DMS153 (cell line): Measurements from ENCODE around the gene CLEC14A.

ENCODE experiments used
- DNase-seq: peaks from one replicate; lab custom pipeline; 2025; lab: John Stamatoyannopoulos, UW

Gene CLEC14A

GRCh38 chr14:38248321-38249028, 7.4 kb downstream of the CLEC14A start:
- no peak for DNase-seq

DNA sequence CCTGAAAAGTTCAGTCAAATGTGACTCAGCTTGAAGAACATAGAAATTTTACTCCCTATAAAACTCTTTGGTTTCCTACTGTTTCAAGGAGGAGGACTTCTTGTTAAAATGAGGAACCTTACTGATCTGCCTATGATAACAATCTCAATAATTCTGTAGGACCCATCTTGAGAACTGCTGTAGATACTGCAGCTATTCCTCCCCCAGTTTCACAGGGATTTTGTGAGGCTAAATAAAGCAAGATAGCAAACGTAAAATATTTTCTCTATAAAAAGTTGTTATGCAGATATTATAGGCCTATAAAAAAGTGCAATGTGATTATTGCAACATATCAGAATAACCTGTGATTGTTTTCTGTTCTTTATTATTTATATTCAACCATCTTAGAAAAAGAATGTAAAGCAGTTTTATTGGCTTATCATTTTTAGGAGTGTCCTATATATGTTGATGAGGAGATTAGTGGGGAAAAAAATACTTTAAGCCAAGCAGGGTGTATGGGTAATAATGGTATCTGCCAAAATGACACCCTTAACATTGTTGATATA, 12.1 kb downstream of the CLEC14A start:
- DNase-seq = no peak

GRCh38 chr14:38238878-38239277, 17.0 kb downstream of the CLEC14A start:
- DNase-seq = no peak

DNA sequence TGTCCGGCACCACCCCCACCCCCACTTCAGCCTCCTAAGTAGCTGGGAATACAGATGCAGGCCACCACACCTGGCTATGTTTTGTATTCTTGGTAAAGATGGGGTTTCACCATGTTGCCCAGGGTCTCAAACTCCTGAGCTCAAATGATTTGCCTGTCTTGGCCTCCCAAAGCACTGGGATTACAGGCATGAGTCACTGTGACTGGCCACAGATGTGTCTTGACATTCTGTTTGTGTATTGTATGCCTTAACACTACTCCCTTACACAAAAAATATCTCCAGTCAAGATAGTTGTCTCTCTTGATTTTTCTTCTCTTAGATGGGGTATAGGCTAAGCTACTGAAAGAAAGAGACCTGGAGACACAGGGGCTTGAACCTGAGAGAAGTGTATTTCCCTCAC, 17.6 kb downstream of the CLEC14A start:
- no peak for DNase-seq

- no peak for DNase-seq
These were observed 22.7 kb downstream of the CLEC14A start for GRCh38 chr14:38233218-38233617.

GRCh38 chr14:38226366-38226765, 29.5 kb downstream of the CLEC14A start:
- DNase-seq = no peak

GRCh38 chr14:38225946-38226345, 29.9 kb downstream of the CLEC14A start:
- no peak for DNase-seq

GRCh38 chr14:38224338-38224737, 31.6 kb downstream of the CLEC14A start:
- no peak for DNase-seq

DNA sequence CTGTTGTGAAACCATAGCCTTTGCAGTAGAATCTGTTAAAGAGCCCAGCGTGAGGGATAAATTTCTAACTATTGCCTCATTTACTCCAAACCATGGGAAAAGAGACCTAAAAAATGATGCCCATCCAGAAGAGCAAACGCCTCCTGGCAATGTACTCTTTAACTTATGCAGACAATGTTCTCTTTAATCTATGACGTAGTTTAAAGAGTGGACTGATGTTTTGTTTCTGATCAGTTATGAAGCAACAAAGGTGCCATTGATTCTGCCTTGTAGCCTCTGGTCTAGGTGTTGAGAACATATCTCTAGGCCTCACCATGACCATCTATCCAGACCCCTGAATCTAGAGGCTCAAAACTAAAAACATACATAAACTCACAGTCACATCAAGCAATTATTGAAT, 34.8 kb downstream of the CLEC14A start:
- DNase-seq = no peak

DNA sequence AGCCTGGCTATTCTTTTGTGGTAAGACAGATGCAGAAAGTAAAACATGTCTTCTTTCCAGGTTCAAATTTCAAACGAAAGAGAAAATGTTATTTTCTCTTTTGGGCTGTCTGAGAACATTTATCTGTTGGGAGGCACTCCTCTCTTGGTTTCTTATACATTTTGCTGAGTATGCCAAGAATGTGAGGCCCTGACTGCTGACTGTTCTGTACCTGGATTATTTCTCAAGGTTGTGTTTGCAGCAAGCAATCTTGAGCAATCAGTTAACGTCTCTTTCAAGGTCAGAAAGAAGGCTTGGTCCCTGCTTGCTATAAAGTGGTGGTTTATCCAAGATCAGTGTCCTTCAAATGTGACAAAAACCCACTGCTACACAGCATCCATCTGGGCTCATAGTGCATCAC, 38.3 kb downstream of the CLEC14A start:
- DNase-seq = no peak

DNA sequence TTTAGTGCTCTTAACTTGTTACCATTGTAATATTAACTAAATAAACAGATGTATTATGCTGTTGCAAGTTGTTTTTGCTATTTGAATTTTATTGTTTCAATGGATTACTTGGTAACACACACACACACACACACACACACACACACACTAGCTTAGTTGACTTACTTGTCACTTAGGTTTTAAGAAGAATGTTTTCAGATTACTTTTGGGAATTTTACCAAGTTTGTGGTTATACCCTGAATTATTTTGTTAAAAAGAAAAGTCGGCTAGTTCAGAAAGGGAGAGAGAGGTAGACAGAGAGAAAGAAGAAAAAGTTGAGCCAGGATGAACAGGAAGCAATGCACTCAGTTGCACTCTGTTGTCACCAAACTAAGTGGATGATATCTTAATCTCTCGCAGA, 42.9 kb downstream of the CLEC14A start:
- no peak for DNase-seq

GRCh38 chr14:38212111-38212510, 43.8 kb downstream of the CLEC14A start:
- no peak for DNase-seq

GRCh38 chr14:38211255-38211735, 44.6 kb downstream of the CLEC14A start:
- no peak for DNase-seq

DNA sequence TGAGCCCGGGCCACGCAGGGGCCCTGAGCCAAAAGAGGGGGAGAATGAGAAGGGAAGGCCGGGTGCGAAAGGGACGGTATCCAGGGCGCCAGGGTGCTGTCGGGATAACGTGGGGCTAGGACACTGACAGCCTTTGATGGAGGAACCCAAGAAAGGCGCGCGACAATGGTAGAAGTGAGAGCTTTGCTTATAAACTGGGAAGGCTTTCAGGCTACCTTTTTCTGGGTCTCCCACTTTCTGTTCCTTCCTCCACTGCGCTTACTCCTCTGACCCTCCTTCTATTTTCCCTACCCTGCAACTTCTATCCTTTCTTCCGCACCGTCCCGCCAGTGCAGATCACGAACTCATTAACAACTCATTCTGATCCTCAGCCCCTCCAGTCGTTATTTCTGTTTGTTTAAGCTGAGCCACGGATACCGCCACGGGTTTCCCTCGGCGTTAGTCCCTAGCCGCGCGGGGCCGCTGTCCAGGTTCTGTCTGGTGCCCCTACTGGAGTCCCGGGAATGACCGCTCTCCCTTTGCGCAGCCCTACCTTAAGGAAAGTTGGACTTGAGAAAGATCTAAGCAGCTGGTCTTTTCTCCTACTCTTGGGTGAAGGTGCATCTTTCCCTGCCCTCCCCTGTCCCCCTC, 45.2 kb downstream of the CLEC14A start:
- DNase-seq = no peak

DNA sequence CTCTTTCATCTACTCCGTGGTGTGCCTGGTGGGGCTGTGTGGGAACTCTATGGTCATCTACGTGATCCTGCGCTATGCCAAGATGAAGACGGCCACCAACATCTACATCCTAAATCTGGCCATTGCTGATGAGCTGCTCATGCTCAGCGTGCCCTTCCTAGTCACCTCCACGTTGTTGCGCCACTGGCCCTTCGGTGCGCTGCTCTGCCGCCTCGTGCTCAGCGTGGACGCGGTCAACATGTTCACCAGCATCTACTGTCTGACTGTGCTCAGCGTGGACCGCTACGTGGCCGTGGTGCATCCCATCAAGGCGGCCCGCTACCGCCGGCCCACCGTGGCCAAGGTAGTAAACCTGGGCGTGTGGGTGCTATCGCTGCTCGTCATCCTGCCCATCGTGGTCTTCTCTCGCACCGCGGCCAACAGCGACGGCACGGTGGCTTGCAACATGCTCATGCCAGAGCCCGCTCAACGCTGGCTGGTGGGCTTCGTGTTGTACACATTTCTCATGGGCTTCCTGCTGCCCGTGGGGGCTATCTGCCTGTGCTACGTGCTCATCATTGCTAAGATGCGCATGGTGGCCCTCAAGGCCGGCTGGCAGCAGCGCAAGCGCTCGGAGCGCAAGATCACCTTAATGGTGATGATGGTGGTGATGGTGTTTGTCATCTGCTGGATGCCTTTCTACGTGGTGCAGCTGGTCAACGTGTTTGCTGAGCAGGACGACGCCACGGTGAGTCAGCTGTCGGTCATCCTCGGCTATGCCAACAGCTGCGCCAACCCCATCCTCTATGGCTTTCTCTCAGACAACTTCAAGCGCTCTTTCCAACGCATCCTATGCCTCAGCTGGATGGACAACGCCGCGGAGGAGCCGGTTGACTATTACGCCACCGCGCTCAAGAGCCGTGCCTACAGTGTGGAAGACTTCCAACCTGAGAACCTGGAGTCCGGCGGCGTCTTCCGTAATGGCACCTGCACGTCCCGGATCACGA, 46.0 kb downstream of the CLEC14A start:
- no peak for DNase-seq

GRCh38 chr14:38208618-38209562, 47.0 kb downstream of the CLEC14A start:
- peak; percentile 66 for DNase-seq

DNA sequence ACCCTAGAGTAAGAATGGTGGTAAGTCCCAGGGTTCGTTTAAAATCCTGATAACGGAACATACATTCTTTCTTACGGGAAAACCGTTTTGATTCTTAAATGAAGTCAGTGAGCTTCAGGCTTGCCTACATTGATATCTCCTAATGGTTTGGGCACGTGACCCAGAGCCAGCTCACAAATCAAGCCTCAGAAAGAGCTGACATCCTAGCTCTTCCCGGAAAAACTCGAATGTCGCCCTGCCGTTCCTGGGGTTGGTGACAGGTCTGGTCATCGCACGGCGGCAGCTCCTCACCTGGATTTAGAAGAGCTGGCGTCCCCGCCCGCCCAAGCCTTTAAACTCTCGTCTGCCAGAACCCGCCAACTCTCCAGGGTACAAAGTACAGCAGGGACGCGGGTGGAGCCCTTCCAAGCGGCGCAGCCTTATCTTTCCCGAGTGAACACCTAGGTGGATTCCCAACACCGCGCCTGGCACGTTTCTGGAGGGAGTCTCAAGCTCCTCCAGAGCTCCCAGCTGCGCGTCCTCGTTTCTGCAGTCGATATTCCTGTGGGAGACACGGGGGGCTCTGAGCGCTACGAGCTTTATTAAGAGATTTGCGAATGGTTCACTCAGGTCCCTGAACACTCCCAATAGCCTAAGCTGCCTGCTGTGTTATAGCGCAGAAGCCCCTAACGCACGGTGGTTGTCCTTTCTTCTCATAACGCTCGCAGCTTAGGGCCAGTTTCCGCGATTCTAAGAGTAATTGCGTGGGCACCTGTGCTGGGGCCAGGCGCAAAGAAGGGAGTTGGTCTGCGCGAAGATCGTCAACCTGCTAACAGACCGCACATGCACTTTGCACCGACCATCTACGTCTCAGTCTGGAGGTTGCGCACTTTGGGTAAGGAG, 47.9 kb downstream of the CLEC14A start, which contains the start of gene SSTR1:
TSS of gene SSTR1 (plus strand) at position 169 of the 882 bp plus-strand sequence. CDS start 1,486 bp downstream, outside the sequence.
- peak; percentile 67 for DNase-seq

- DNase-seq = no peak
These were observed 48.5 kb downstream of the CLEC14A start for GRCh38 chr14:38207377-38207735.

DNA sequence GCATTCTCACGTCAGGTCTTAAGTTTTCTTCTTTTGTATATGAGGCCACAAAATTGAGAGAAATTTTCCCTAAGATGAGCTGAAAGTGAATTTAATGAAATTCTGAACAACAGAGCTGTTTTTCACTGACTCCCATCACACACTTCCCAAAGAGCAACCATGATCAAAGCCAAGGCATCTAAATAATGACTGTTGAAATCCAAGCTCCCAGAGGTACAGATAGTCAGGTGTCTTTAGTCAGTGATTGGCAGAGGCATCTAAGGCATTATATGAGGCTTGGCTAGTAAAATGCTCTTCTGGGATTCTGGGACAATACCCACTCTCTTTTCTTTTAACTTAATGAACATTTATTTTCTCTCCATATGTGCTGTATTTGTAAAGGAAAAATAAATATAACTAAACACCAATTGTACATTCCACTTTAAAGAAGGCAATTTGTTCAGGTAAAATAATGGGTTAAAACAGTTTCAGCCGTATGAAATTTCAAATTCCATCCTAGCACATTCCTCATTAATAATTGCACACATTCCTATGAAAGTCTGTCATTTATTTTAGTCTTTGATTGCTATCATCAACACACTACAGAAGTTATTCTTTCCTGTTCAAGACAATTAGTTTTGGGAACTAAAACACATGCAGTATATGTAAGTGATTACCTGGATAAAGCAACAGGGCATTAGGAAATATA, 49.1 kb downstream of the CLEC14A start:
- no peak for DNase-seq
